ENCODE results near the gene SAMD4B. TPM values are rescaled to one million over a fixed set of nuclear protein-coding genes. Genes with fewer than 3 reads are reported as not detected.

The SAMD4B gene
- total and polyA plus RNA-seq, 2 of the 8 experiments (the other 6 are each of a cell fraction or from before 2014, with no cell fraction given) = 137 to 158 TPM

DNA sequence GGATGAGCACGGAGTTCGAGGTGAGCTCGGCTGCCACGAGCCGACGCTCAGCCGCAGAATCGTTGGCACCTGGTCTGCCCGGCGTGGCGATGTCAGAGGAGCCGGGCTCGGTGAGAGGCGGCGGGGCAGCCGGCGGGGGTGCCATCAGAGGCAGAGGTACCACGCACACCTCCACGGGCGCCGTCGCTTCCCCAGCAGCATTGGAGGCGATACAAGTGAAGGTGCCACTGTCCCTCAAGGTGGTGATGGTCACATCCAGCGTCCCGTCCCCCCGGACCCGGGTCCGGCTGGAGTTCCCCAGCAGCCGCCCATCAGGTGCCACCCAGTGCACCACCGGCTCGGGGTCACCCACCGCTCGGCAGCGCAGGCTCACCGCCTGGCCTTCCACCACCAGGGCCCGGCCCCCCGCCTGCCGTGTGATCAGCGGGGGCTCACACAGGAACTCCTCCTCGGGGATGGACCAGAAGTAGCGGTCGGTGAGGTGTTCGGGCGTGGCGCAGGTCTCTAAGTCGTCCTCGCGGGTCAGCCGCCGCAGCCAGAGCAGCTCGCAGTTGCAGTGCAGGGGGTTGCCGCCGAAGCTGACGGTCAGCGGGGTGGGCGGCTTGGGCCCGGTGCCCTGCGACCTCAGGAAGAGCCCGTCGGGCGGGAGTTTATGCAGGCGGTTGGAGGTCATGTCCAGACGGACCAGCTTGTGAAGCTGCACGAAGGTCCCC is 28.0 kb upstream of the SAMD4B start:
- no peak overlapping the region for H3K4me3 ChIP-seq (ENCODE audit: extremely low read depth in 1 of 4, insufficient read depth in 2 of 4, low read depth in 3 of 4, low read length in 4 of 4)
- peaks cover 0 to 2% (median 0%) of the 10 kb centered on the region in 4 experiments; a peak in 3 of 7 replicates for H3K4me1 ChIP-seq (replicated peaks in 1 of 4; ENCODE audit: control insufficient read depth in 3 of 4, insufficient read depth in 4 of 4, low read length in 3 of 4)
- no peak overlapping the region for H4K91ac ChIP-seq (replicated peaks; ENCODE audit: insufficient read length, low read length)
- no peak overlapping the region for H3K4ac ChIP-seq (replicated peaks; ENCODE audit: insufficient read length, low read depth, low read length)
- no peak overlapping the region for H3K4me2 ChIP-seq (ENCODE audit: insufficient read depth in 1 of 2, low read depth in 2 of 2, low read length in 2 of 2)
- no peaks in the 10 kb centered on the region for H3K79me2 ChIP-seq (ENCODE audit: control insufficient read depth in 1 of 2, insufficient read depth in 2 of 2, low read length in 2 of 2)
- no peak overlapping the region for H3K23ac ChIP-seq (ENCODE audit: insufficient read length)
- H2BK20ac ChIP-seq (ENCODE audit: low read length) = no peak overlapping the region
- H4K5ac ChIP-seq (ENCODE audit: insufficient read length, low read depth, low read length) = no peak overlapping the region
- H4K8ac ChIP-seq (ENCODE audit: extremely low read depth, insufficient read depth, low read length) = 0 out of 2 replicates have a peak overlapping the region, but pooled peaks have one; percentile 19
- WGBS, 2 experiments (ENCODE audit: extremely low coverage in 1 of 2, insufficient coverage in 1 of 2, insufficient read length in 1 of 2, insufficient replicate concordance in 2 of 2, low coverage in 1 of 2, low lambda C conversion rate in 2 of 2, missing lambda C conversion rate in 1 of 2) = 94% methylated on average over 57 of the region's 64 CpGs; no CpG with 5 or more reads in 1 of the 2 experiments
- H3K9ac ChIP-seq (replicated peaks in 1 of 4; ENCODE audit: extremely low read depth in 1 of 4, low read depth in 3 of 4, low read length in 3 of 4) = no peak overlapping the region
- H3K79me1 ChIP-seq (ENCODE audit: low read depth, low read length) = no peaks in the 10 kb centered on the region
- DNase-seq (ENCODE audit: low read depth in 1 of 2, low spot score in 2 of 2) = no peak
- H4K20me1 ChIP-seq (replicated peaks in 1 of 2; ENCODE audit: control insufficient read depth in 1 of 2, insufficient read depth in 2 of 2, low read length in 2 of 2) = peaks cover 0 to 4% of the 10 kb centered on the region in 2 experiments
- H2BK15ac ChIP-seq (ENCODE audit: low read length) = no peak overlapping the region
- no peaks in the 10 kb centered on the region for H3K9me3 ChIP-seq (ENCODE audit: insufficient read depth in 2 of 2, low read depth in 1 of 2, low read length in 1 of 2)
- no peaks in the 10 kb centered on the region; the same call in 1 of the 2 replicates for H3K23me2 ChIP-seq (ENCODE audit: low read depth, low read length)
- no peak overlapping the region for H3K14ac ChIP-seq (ENCODE audit: insufficient read length)
- H2AFZ ChIP-seq (ENCODE audit: low read length) = no peak overlapping the region
- CTCF ChIA-PET (ENCODE audit: partially characterized antibody) = interaction anchor here (1.1 to 2.9 kb wide), 5 partner anchors 10 to 102 kb away, joined by 3 to 8 read pairs (median 7); no protein-coding TSS in a partner anchor
- H2BK12ac ChIP-seq (ENCODE audit: low read depth, low read length) = no peak overlapping the region
- H3K56ac ChIP-seq (replicated peaks; ENCODE audit: insufficient read length, low read depth, low read length) = no peak overlapping the region
- H2AK5ac ChIP-seq (ENCODE audit: low read depth, low read length) = no peak overlapping the region
- H2BK120ac ChIP-seq (replicated peaks; ENCODE audit: low read depth, low read length) = no peak overlapping the region
- H3K27me3 ChIP-seq (replicated peaks in 1 of 4; ENCODE audit: control insufficient read depth in 3 of 4, extremely low read depth in 1 of 4, insufficient read depth in 3 of 4, low read length in 3 of 4) = peaks cover 0 to 3% (median 1%) of the 10 kb centered on the region in 4 experiments; a peak in 2 of 7 replicates
- H3K27ac ChIP-seq (ENCODE audit: low read depth, low read length) = no peak overlapping the region
- no peak for FAIRE-seq
- POLR2A ChIA-PET (ENCODE audit: partially characterized antibody) = no interaction called here
- H3K36me3 ChIP-seq (ENCODE audit: control insufficient read depth in 2 of 4, insufficient read depth in 4 of 4, low read length in 3 of 4) = peaks cover 0 to 15% (median 1%) of the 10 kb centered on the region in 4 experiments; a peak in 3 of 8 replicates
- no peak overlapping the region for H3K18ac ChIP-seq (ENCODE audit: extremely low read depth, low read length)
- H2BK5ac ChIP-seq (ENCODE audit: low read depth, low read length) = no peak overlapping the region
- TF ChIP-seq GTF2F1 (IDR thresholded peaks at IDR 0.05; ENCODE audit: borderline replicate concordance, low read depth, low read length) (no peak), KDM5A (IDR thresholded peaks at IDR 0.05; ENCODE audit: low read length) (no peak), CBX5 (IDR thresholded peaks at IDR 0.05; ENCODE audit: low read depth, low read length) (no peak), KDM4A (IDR thresholded peaks at IDR 0.05; ENCODE audit: low read depth, low read length, severe bottlenecking) (no peak), RXRA (IDR thresholded peaks at IDR 0.05; ENCODE audit: insufficient read depth, low read depth, low read length) (no peak), MAFK (IDR thresholded peaks at IDR 0.05; ENCODE audit: low read depth, low read length) (no peak), TCF12 (IDR thresholded peaks at IDR 0.05; ENCODE audit: low read depth, low read length) (no peak), CREB1 (IDR thresholded peaks at IDR 0.05) (no peak), CBX8 (IDR thresholded peaks at IDR 0.05; ENCODE audit: borderline replicate concordance, low read depth, low read length) (no peak), HDAC2 (IDR thresholded peaks at IDR 0.05; ENCODE audit: borderline replicate concordance in 1 of 2, low read depth in 2 of 2, low read length in 2 of 2) (no peak), BCL11A (IDR thresholded peaks at IDR 0.05; ENCODE audit: low read depth in 2 of 2, low read length in 2 of 2) (no peak)
- TF ChIP-seq, protein P1, sequence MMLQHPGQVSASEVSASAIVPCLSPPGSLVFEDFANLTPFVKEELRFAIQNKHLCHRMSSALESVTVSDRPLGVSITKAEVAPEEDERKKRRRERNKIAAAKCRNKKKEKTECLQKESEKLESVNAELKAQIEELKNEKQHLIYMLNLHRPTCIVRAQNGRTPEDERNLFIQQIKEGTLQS (IDR thresholded peaks at IDR 0.05; ENCODE audit: insufficient read depth, low read depth, low read length) = no peak

All from H1 (cell line).